Measurements from ENCODE around the gene TAF7L.

TAF7L gene

GRCh38 chrX:101231080-101231479 lies 60.1 kb downstream of the TAF7L start:
- Histone ChIP-seq H3K36me3 (ENCODE audit: control insufficient read depth, insufficient read depth, low read length) (no peaks in the 10 kb centered on the region), H3K4me3 (replicated peaks; ENCODE audit: low read depth, low read length) (no peak overlapping the region), H3K27me3 (replicated peaks; ENCODE audit: control insufficient read depth, insufficient read depth, low read length) (no peaks in the 10 kb centered on the region)
- no peak for DNase-seq (ENCODE audit: extremely low read depth, insufficient read length)
- no peak for TF ChIP-seq CTCF (IDR thresholded peaks at IDR 0.05; ENCODE audit: insufficient read depth, low read length, poor library complexity, severe bottlenecking)

GRCh38 chrX:101230636-101231035 lies 60.5 kb downstream of the TAF7L start:
- no peak for TF ChIP-seq CTCF (IDR thresholded peaks at IDR 0.05; ENCODE audit: insufficient read depth, low read length, poor library complexity, severe bottlenecking)
- no peak for DNase-seq (ENCODE audit: extremely low read depth, insufficient read length)
- no peaks in the 10 kb centered on the region for H3K36me3 ChIP-seq (ENCODE audit: control insufficient read depth, insufficient read depth, low read length)
- no peaks in the 10 kb centered on the region for H3K27me3 ChIP-seq (replicated peaks; ENCODE audit: control insufficient read depth, insufficient read depth, low read length)
- no peak overlapping the region for H3K4me3 ChIP-seq (replicated peaks; ENCODE audit: low read depth, low read length)

- TF ChIP-seq CTCF (IDR thresholded peaks at IDR 0.05; ENCODE audit: insufficient read depth, low read length, poor library complexity, severe bottlenecking) = no peak
- Histone ChIP-seq H3K4me3 (replicated peaks; ENCODE audit: low read depth, low read length) (no peak overlapping the region), H3K36me3 (ENCODE audit: control insufficient read depth, insufficient read depth, low read length) (no peaks in the 10 kb centered on the region), H3K27me3 (replicated peaks; ENCODE audit: control insufficient read depth, insufficient read depth, low read length) (no peaks in the 10 kb centered on the region)
- DNase-seq (ENCODE audit: extremely low read depth, insufficient read length) = no peak
These were observed 62.0 kb downstream of the TAF7L start for GRCh38 chrX:101229170-101229569.

DNA sequence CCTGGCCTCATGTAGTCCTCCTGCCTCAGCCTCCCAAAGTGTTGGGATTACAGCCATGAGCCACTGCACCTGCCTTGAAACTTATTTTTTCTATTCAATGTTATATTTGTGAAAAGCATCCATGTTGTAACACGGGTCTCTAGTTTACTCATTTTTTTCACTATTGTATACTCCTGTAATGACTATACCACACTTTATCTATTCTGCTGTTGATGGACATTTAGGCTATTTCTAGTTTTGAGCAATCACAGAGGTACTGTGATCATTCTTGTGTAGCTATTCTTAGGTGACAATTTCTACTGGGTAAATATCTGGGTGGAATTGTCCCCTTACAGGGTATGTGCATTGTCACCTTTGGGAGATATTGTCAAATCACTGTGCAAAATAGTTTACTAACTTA lies 67.9 kb downstream of the TAF7L start:
- no peak for TF ChIP-seq CTCF (IDR thresholded peaks at IDR 0.05; ENCODE audit: insufficient read depth, low read length, poor library complexity, severe bottlenecking)
- no peak for DNase-seq (ENCODE audit: extremely low read depth, insufficient read length)
- Histone ChIP-seq H3K4me3 (replicated peaks; ENCODE audit: low read depth, low read length) (no peak overlapping the region), H3K27me3 (replicated peaks; ENCODE audit: control insufficient read depth, insufficient read depth, low read length) (no peaks in the 10 kb centered on the region), H3K36me3 (ENCODE audit: control insufficient read depth, insufficient read depth, low read length) (no peaks in the 10 kb centered on the region)

DNA sequence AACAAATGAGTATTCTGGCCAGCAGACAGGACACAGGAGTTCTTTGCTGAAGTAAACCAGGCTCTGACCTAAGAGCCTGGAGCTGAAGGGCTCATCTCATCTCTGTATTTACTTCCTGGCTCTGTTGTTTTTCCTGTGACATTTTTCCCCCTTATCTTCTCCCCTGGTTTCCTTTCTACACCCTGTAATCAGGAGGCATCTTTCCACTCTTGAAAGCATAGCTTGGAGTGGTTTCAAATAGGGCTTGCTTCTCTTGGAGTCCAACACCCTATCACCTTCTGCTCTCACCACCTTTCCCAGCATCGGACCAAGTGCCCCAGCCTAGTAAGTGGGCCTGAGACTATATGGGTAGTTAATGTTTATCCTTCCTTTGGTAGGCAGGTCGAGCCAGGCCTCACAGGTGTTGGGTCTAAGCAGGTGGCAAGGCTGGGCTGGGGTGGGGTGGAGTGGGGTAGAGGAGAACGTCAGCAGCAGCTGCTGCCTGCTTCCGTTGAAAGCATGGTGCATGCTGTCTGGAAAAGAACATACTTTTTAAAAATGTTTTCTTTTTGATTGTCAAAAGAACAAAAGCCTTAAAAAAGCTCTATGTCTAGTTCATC lies 70.4 kb downstream of the TAF7L start:
- TF ChIP-seq CTCF (IDR thresholded peaks at IDR 0.05; ENCODE audit: insufficient read depth, low read length, poor library complexity, severe bottlenecking) = no peak
- Histone ChIP-seq H3K4me3 (replicated peaks; ENCODE audit: low read depth, low read length) (no peak overlapping the region), H3K36me3 (ENCODE audit: control insufficient read depth, insufficient read depth, low read length) (no peaks in the 10 kb centered on the region), H3K27me3 (replicated peaks; ENCODE audit: control insufficient read depth, insufficient read depth, low read length) (no peaks in the 10 kb centered on the region)
- no peak for DNase-seq (ENCODE audit: extremely low read depth, insufficient read length)

GRCh38 chrX:101219864-101220346 lies 71.2 kb downstream of the TAF7L start:
- no peak for TF ChIP-seq CTCF (IDR thresholded peaks at IDR 0.05; ENCODE audit: insufficient read depth, low read length, poor library complexity, severe bottlenecking)
- H3K36me3 ChIP-seq (ENCODE audit: control insufficient read depth, insufficient read depth, low read length) = no peaks in the 10 kb centered on the region
- no peak for DNase-seq (ENCODE audit: extremely low read depth, insufficient read length)
- H3K27me3 ChIP-seq (replicated peaks; ENCODE audit: control insufficient read depth, insufficient read depth, low read length) = no peaks in the 10 kb centered on the region
- H3K4me3 ChIP-seq (replicated peaks; ENCODE audit: low read depth, low read length) = no peak overlapping the region

Data from GM06990 (cell line).